ENCODE results near the gene SLC25A17. TPM values are rescaled to one million over a fixed set of nuclear protein-coding genes. Genes with fewer than 3 reads are reported as not detected.
"Not testable (repeated sequence)": the region's sequence is repeated elsewhere in the genome, so short reads cannot be mapped to it uniquely, and the experiment has no call there.

The SLC25A17 gene
- 19.2 TPM for total RNA-seq
- 10 to 100 TPM; 19.5 to 25.8 (median 22.4) TPM for polyA plus RNA-seq (ENCODE audit: insufficient read depth in 1 of 8, insufficient read length in 8 of 8, low replicate concordance in 1 of 8)
- long read RNA-seq, donor 1, partial matches to known transcripts = 0 of 2 reads
- long read RNA-seq, donor 1, other reads (novel, unspliced or antisense) = 0 of 2 reads
- long read RNA-seq, donor 2, partial matches to known transcripts = 0 of 2 reads
- long read RNA-seq, donor 2, other reads (novel, unspliced or antisense) = 0 of 2 reads
- long read RNA-seq, donor 3, transcript SLC25A17-210 (9 exons, 2,262 nt) = major isoform, 12 of 12 reads
- long read RNA-seq, donor 3, partial matches to known transcripts = 0 of 12 reads
- long read RNA-seq, donor 3, other reads (novel, unspliced or antisense) = 0 of 12 reads
- long read RNA-seq, donor 4, partial matches to known transcripts = 0 of 4 reads
- long read RNA-seq, donor 4, other reads (novel, unspliced or antisense) = 0 of 4 reads
- long read RNA-seq, donor 5, transcript SLC25A17-210 (9 exons, 2,262 nt) = major isoform, 16 of 17 reads
- long read RNA-seq, donor 5, partial matches to known transcripts = 0 of 17 reads
- long read RNA-seq, donor 5, other reads (novel, unspliced or antisense) = 0 of 17 reads
- long read RNA-seq, donor 6, transcript SLC25A17-210 (9 exons, 2,262 nt) = major isoform, 12 of 12 reads
- long read RNA-seq, donor 6, partial matches to known transcripts = 0 of 12 reads
- long read RNA-seq, donor 6, other reads (novel, unspliced or antisense) = 0 of 12 reads
- long read RNA-seq, donor 7, partial matches to known transcripts = 0 of 5 reads
- long read RNA-seq, donor 7, other reads (novel, unspliced or antisense) = 0 of 5 reads
- long read RNA-seq, donor 8, partial matches to known transcripts = 0 of 3 reads
- long read RNA-seq, donor 8, other reads (novel, unspliced or antisense) = 0 of 3 reads
- long read RNA-seq, donor 9, partial matches to known transcripts = 0 of 4 reads
- long read RNA-seq, donor 9, other reads (novel, unspliced or antisense) = 0 of 4 reads
- long read RNA-seq, donor 10, partial matches to known transcripts = 0 of 6 reads
- long read RNA-seq, donor 10, other reads (novel, unspliced or antisense) = 0 of 6 reads
- long read RNA-seq, donor 11, transcript SLC25A17-210 (9 exons, 2,262 nt) = major isoform, 7 of 7 reads
- long read RNA-seq, donor 11, partial matches to known transcripts = 0 of 7 reads
- long read RNA-seq, donor 11, other reads (novel, unspliced or antisense) = 0 of 7 reads

DNA sequence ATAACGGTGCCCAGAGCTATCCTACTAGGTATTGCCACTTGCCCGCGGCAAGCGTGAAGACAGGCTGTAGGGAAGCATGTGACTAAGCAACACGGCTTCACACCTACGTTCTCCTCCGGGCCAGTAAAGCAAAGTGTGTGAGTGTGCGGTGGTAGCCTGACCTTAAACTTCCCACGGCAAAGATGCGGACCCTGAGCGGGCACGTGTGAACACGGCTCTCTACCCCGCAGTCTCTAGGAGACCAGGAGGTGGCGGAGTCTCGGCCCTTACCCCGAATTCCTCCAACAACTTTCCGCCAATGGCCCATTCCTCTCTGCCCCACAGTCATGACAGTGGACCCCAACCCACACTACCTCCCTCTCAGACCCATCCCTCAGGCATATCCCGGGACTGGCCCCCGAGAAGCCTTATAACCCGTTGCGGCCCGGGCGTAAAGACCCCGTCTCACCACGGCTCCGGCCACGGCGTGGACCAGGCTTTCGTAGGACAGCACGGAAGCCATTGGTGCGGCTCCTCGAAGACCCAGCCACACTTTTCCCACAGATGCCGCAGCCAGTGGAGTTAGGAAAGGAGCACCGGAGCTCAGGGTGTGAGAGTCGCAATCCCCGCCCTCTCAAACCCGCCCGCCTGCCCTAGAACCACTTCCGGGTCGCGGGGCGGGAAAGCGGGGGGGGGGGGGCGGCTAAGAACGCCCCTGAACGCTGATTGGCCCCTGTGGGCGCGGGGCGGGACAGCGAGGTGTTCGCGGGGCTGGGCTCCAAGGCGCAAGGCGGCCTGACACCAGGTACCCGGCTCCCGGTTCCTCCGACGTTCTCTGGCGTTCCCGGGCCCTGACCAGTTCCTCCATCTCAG lies at the start of gene SLC25A17:
Gene SLC25A17 (minus strand): TSS at position 600 of the 852 bp plus-strand sequence. CDS start 98 bp downstream, at position 502.
- Histone ChIP-seq H3K36me3 (ENCODE audit: control insufficient read depth, insufficient read depth, low read length) (peaks cover 10% of the 10 kb centered on the region), H3K27ac (ENCODE audit: low read length) (peak within 1 kb of the TSS; percentile 90), H3K27me3 (ENCODE audit: control insufficient read depth, insufficient read depth, low read length) (no peaks in the 10 kb centered on the region), H3K4me3 (ENCODE audit: low read length) (peak within 1 kb of the TSS; percentile 100), H3K9me3 (replicated peaks; ENCODE audit: control insufficient read depth, low read depth, low read length) (no peaks in the 10 kb centered on the region), H3K4me1 (ENCODE audit: control insufficient read depth, insufficient read depth, low read length) (peaks cover 15% of the 10 kb centered on the region)
- WGBS (ENCODE audit: insufficient coverage) = under 1% methylated on average over 44 of the region's 61 CpGs
- peak; percentile 94 for DNase-seq

GRCh38 chr22:40868379-40868778 lies 49.2 kb upstream of the SLC25A17 start:
- 100% methylated on average over 4 of the region's 6 CpGs for WGBS (ENCODE audit: insufficient coverage)
- not testable (repeated sequence) for H3K9me3 ChIP-seq (replicated peaks; ENCODE audit: control insufficient read depth, low read depth, low read length)

GRCh38 chr22:40867109-40867508 lies 48.0 kb upstream of the SLC25A17 start:
- Histone ChIP-seq H3K4me3 (ENCODE audit: low read length) (no peak overlapping the region), H3K4me1 (ENCODE audit: control insufficient read depth, insufficient read depth, low read length) (no peaks in the 10 kb centered on the region), H3K27ac (ENCODE audit: low read length) (no peak overlapping the region), H3K27me3 (ENCODE audit: control insufficient read depth, insufficient read depth, low read length) (no peaks in the 10 kb centered on the region), H3K9me3 (replicated peaks; ENCODE audit: control insufficient read depth, low read depth, low read length) (no peaks in the 10 kb centered on the region), H3K36me3 (ENCODE audit: control insufficient read depth, insufficient read depth, low read length) (peaks cover 16% of the 10 kb centered on the region)
- no CpG with 5 or more reads among the region's 2 CpGs for WGBS (ENCODE audit: insufficient coverage)
- DNase-seq = no peak

More at GRCh38 chr22:40868379-40868778, 49.2 kb upstream of the SLC25A17 start:
- H3K27me3 ChIP-seq (ENCODE audit: control insufficient read depth, insufficient read depth, low read length); H3K27ac ChIP-seq (ENCODE audit: low read length); H3K4me1 ChIP-seq (ENCODE audit: control insufficient read depth, insufficient read depth, low read length); DNase-seq; H3K4me3 ChIP-seq (ENCODE audit: low read length): not testable (repeated sequence)
- H3K36me3 ChIP-seq (ENCODE audit: control insufficient read depth, insufficient read depth, low read length) = peaks cover 14% of the 10 kb centered on the region

DNA sequence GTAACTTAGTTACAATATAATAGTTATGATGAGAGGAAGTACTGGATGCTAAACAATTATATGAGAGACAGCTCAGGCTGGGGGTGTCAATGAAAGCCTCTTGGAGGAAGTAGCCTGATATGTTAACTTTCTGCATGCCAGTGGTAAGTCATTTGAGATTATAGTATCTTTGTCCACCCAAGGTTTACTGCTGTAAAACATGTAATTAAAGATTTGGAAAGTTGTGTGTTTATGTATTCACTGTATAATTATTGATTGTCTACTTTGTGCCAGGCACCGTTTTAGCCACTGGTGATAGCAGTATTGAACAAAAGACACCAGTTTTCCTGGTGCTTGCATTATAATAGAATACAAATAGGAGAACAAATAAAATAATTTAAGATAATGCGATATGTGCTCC lies 43.4 kb upstream of the SLC25A17 start:
- H3K27me3 ChIP-seq (ENCODE audit: control insufficient read depth, insufficient read depth, low read length) = no peaks in the 10 kb centered on the region
- H3K4me3 ChIP-seq (ENCODE audit: low read length) = no peak overlapping the region
- H3K9me3 ChIP-seq (replicated peaks; ENCODE audit: control insufficient read depth, low read depth, low read length) = no peaks in the 10 kb centered on the region
- 100% methylated on average over 1 of the region's 2 CpGs for WGBS (ENCODE audit: insufficient coverage)
- no peak overlapping the region for H3K27ac ChIP-seq (ENCODE audit: low read length)
- peaks cover 9% of the 10 kb centered on the region for H3K36me3 ChIP-seq (ENCODE audit: control insufficient read depth, insufficient read depth, low read length)
- no peak for DNase-seq
- peaks cover 5% of the 10 kb centered on the region for H3K4me1 ChIP-seq (ENCODE audit: control insufficient read depth, insufficient read depth, low read length)

GRCh38 chr22:40862013-40862412 lies 42.9 kb upstream of the SLC25A17 start, which contains the start of gene DNAJB7:
Gene DNAJB7 (minus strand): TSS chr22:40862113. CDS start chr22:40861994, 119 bp downstream.
- Histone ChIP-seq H3K9me3 (replicated peaks; ENCODE audit: control insufficient read depth, low read depth, low read length) (no peaks in the 10 kb centered on the region), H3K27me3 (ENCODE audit: control insufficient read depth, insufficient read depth, low read length) (no peaks in the 10 kb centered on the region), H3K27ac (ENCODE audit: low read length) (no peak within 1 kb of the TSS), H3K4me1 (ENCODE audit: control insufficient read depth, insufficient read depth, low read length) (peaks cover 5% of the 10 kb centered on the region), H3K36me3 (ENCODE audit: control insufficient read depth, insufficient read depth, low read length) (peaks cover 9% of the 10 kb centered on the region), H3K4me3 (ENCODE audit: low read length) (no peak within 1 kb of the TSS)
- 93% methylated on average over 2 of the region's 3 CpGs for WGBS (ENCODE audit: insufficient coverage)
- DNase-seq = no peak

GRCh38 chr22:40857309-40857855 lies 38.2 kb upstream of the SLC25A17 start:
- H3K4me3 ChIP-seq (ENCODE audit: low read length) = peak overlapping the region; percentile 79
- H3K9me3 ChIP-seq (replicated peaks; ENCODE audit: control insufficient read depth, low read depth, low read length) = no peaks in the 10 kb centered on the region
- H3K36me3 ChIP-seq (ENCODE audit: control insufficient read depth, insufficient read depth, low read length) = peaks cover 7% of the 10 kb centered on the region
- no peak for DNase-seq
- 0% methylated on average over 2 of the region's 18 CpGs for WGBS (ENCODE audit: insufficient coverage)
- H3K27me3 ChIP-seq (ENCODE audit: control insufficient read depth, insufficient read depth, low read length) = no peaks in the 10 kb centered on the region
- H3K27ac ChIP-seq (ENCODE audit: low read length) = peak overlapping the region; percentile 99
- H3K4me1 ChIP-seq (ENCODE audit: control insufficient read depth, insufficient read depth, low read length) = peaks cover 14% of the 10 kb centered on the region

DNA sequence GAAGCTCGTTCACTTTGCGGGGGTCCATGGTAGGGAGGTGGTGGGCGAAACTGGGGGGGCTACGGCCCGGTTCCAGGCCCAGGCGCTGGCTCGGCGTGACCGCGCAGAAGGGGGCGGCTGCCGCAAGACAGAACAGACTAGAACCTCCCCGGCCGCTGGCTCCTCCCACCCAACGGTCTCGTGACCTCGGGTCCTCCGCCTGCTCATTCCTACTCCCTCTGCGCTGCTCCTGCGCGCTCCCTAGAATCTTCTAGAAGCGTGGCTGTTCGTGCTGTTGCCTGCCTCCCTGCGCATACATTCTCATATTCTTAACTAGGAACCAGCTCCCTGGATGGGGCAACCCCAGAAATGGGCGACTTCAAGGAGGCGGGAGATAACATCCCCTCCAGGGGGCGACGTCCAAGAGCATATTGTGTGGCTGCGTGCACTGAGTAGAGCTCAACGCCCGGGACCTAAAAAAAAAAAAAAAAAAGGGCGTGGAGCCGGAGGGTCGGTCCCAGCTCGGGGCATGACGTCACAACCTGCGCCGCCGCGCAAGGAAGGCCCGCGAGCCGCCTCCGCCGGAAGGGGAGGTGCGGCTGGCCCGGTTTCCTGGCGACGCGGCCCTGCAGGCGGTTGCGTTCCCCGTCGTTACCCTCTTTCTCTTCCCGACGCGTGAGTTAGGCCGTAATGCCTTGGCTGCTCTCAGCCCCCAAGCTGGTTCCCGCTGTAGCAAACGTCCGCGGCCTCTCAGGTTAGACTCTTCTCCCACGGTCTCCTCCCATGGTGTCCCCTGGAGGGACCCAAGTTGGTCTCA lies 37.6 kb upstream of the SLC25A17 start, which contains the start of the genes ST13 and XPNPEP3:
Gene ST13 (minus strand): TSS at position 127 of the 796 bp plus-strand sequence. CDS start 99 bp downstream, at position 28.
Gene XPNPEP3 (plus strand): TSS at position 636 of the 796 bp plus-strand sequence. CDS start 34 bp downstream, at position 670.
- WGBS (ENCODE audit: insufficient coverage) = under 1% methylated on average over 58 of the region's 63 CpGs
- Histone ChIP-seq H3K27me3 (ENCODE audit: control insufficient read depth, insufficient read depth, low read length) (no peaks in the 10 kb centered on the region), H3K9me3 (replicated peaks; ENCODE audit: control insufficient read depth, low read depth, low read length) (no peaks in the 10 kb centered on the region), H3K4me3 (ENCODE audit: low read length) (peak within 1 kb of the TSS; percentile 79), H3K27ac (ENCODE audit: low read length) (peak within 1 kb of the TSS; percentile 99), H3K36me3 (ENCODE audit: control insufficient read depth, insufficient read depth, low read length) (no peaks in the 10 kb centered on the region), H3K4me1 (ENCODE audit: control insufficient read depth, insufficient read depth, low read length) (peaks cover 14% of the 10 kb centered on the region)
- peak; percentile 99 for DNase-seq

DNA sequence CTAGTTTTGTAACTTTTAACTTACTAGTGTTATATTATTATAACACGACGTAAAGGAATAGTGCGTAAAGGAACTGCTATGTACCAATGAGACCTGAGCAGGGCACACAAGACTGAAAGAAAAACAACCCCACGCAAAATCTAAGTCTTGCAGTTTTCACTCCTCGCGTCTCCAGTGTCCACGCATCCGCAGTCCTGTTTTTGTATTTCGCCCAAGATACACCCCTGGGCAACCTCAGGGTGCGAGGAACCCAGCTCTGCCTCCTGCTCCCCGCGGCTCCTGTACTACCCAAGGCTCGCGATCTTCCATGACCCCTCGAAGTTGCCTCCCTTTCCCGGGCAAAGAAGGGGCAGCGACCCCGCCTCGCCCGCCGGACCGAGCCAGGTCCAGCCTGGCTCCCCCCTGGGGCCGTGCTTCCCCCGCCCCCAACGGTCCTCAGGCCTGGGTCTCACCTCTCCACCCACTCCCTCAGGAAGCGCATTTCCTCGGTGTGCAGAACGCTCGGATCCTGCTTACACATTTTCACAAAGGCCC lies 36.9 kb upstream of the SLC25A17 start:
- H3K4me1 ChIP-seq (ENCODE audit: control insufficient read depth, insufficient read depth, low read length) = peaks cover 14% of the 10 kb centered on the region
- no peaks in the 10 kb centered on the region for H3K9me3 ChIP-seq (replicated peaks; ENCODE audit: control insufficient read depth, low read depth, low read length)
- H3K27me3 ChIP-seq (ENCODE audit: control insufficient read depth, insufficient read depth, low read length) = no peaks in the 10 kb centered on the region
- peak overlapping the region; percentile 79 for H3K4me3 ChIP-seq (ENCODE audit: low read length)
- peak; percentile 54 for DNase-seq
- H3K36me3 ChIP-seq (ENCODE audit: control insufficient read depth, insufficient read depth, low read length) = no peaks in the 10 kb centered on the region
- 0% methylated on average over 22 of the region's 29 CpGs for WGBS (ENCODE audit: insufficient coverage)
- H3K27ac ChIP-seq (ENCODE audit: low read length) = peak overlapping the region; percentile 99

Measured in muscle of leg (tissue), 16 donors.